Measurements from ENCODE around the gene CMPK2.
"Not testable (repeated sequence)": the region's sequence is repeated elsewhere in the genome, so short reads cannot be mapped to it uniquely, and the experiment has no call there.

The CMPK2 gene

GRCh38 chr2:6880200-6880733 is 14.6 kb upstream of the CMPK2 start:
- no peak for DNase-seq (ENCODE audit: low spot score)

GRCh38 chr2:6879011-6879410 is 13.3 kb upstream of the CMPK2 start:
- DNase-seq (ENCODE audit: low spot score): no peak

GRCh38 chr2:6878549-6878948 is 12.8 kb upstream of the CMPK2 start:
- no peak for DNase-seq (ENCODE audit: low spot score)

GRCh38 chr2:6877402-6878304 is 11.9 kb upstream of the CMPK2 start, which contains the start of gene RSAD2:
TSS of gene RSAD2 (plus strand) at chr2:6877777. CDS start at chr2:6877801, 24 bp downstream.
- peak; percentile 39 for DNase-seq (ENCODE audit: low spot score)

- no peak for DNase-seq (ENCODE audit: low spot score)
These were observed 10.6 kb upstream of the CMPK2 start for GRCh38 chr2:6876309-6876708.

- DNase-seq (ENCODE audit: low spot score): no peak
These were observed 8.3 kb upstream of the CMPK2 start for GRCh38 chr2:6874032-6874431.

- no peak for DNase-seq (ENCODE audit: low spot score)
These were observed 6.7 kb upstream of the CMPK2 start for GRCh38 chr2:6872394-6872793.

GRCh38 chr2:6866982-6867381 is 1.3 kb upstream of the CMPK2 start:
- no peak for DNase-seq (ENCODE audit: low spot score)

GRCh38 chr2:6866275-6866671 is 566 bp upstream of the CMPK2 start:
- DNase-seq (ENCODE audit: low spot score): peak; percentile 16

- no peak for DNase-seq (ENCODE audit: low spot score)
These were observed 773 bp downstream of the CMPK2 start for GRCh38 chr2:6864923-6865345.

GRCh38 chr2:6864231-6864754 is 1.4 kb downstream of the CMPK2 start:
- DNase-seq (ENCODE audit: low spot score): no peak

GRCh38 chr2:6863792-6864191 is 1.9 kb downstream of the CMPK2 start:
- no peak for DNase-seq (ENCODE audit: low spot score)

GRCh38 chr2:6860296-6860695 is 5.4 kb downstream of the CMPK2 start:
- DNase-seq (ENCODE audit: low spot score): no peak

- DNase-seq (ENCODE audit: low spot score): not testable (repeated sequence)
These were observed 7.2 kb downstream of the CMPK2 start for GRCh38 chr2:6858466-6859027.

- DNase-seq (ENCODE audit: low spot score): no peak
These were observed 9.2 kb downstream of the CMPK2 start for GRCh38 chr2:6856548-6856920.

- DNase-seq (ENCODE audit: low spot score): no peak
These were observed 9.7 kb downstream of the CMPK2 start for GRCh38 chr2:6855860-6856547.

- no peak for DNase-seq (ENCODE audit: low spot score)
These were observed 11.3 kb downstream of the CMPK2 start for GRCh38 chr2:6854416-6854815.

GRCh38 chr2:6852195-6852594 is 13.5 kb downstream of the CMPK2 start:
- no peak for DNase-seq (ENCODE audit: low spot score)

GRCh38 chr2:6846967-6847681 is 18.6 kb downstream of the CMPK2 start:
- DNase-seq (ENCODE audit: low spot score): no peak

GRCh38 chr2:6846540-6846939 is 19.2 kb downstream of the CMPK2 start:
- DNase-seq (ENCODE audit: low spot score): no peak

GRCh38 chr2:6845903-6846302 is 19.8 kb downstream of the CMPK2 start:
- no peak for DNase-seq (ENCODE audit: low spot score)

- no peak for DNase-seq (ENCODE audit: low spot score)
These were observed 20.4 kb downstream of the CMPK2 start for GRCh38 chr2:6845312-6845711.
